Liver (tissue), 9 donors: ENCODE measurements around the gene HBD. TPM values are rescaled to one million over a fixed set of nuclear protein-coding genes. Genes with fewer than 3 reads are reported as not detected.

Source experiments
- DNase-seq: peaks from one replicate; pipeline ENCODE4 v3.0.0-alpha.2; 2017; ENCODE audit warnings: low spot score
- H3K27ac ChIP-seq, 2 donors: one replicate each; pipeline ENCODE4 v1.7.0; 2013; ENCODE audit warnings: inconsistent platforms in 2 of 2, low read length in 2 of 2, control low read depth in 1 of 2, low read depth in 1 of 2, mild to moderate bottlenecking in 1 of 2
- H3K27me3 ChIP-seq, 4 donors: one replicate each; pipeline versions ENCODE4 v1.6.1 to v1.7.0; 2013; ENCODE audit warnings: low read length in 3 of 4, inconsistent platforms in 1 of 4, mild to moderate bottlenecking in 1 of 4, moderate library complexity in 1 of 4; ENCODE audit not compliant: control insufficient read depth in 4 of 4, insufficient read depth in 4 of 4
- H3K36me3 ChIP-seq, 4 donors: one replicate each; pipeline versions ENCODE4 v1.6.1 to v1.7.0; 2013; ENCODE audit warnings: low read length in 3 of 4, mild to moderate bottlenecking in 3 of 4, low read depth in 1 of 4, moderate library complexity in 1 of 4; ENCODE audit not compliant: control insufficient read depth in 4 of 4, insufficient read depth in 3 of 4
- H3K4me1 ChIP-seq, 4 donors: one replicate each; pipeline versions ENCODE4 v1.6.1 to v1.7.0; 2013; ENCODE audit warnings: low read length in 3 of 4, mild to moderate bottlenecking in 3 of 4, moderate library complexity in 1 of 4; ENCODE audit not compliant: control insufficient read depth in 4 of 4, insufficient read depth in 4 of 4
- H3K4me3 ChIP-seq, 3 donors: one replicate each; pipeline versions ENCODE4 v1.6.1 to v1.7.0; 2013; ENCODE audit warnings: low read length in 3 of 3, control low read depth in 1 of 3, low read depth in 1 of 3, mild to moderate bottlenecking in 1 of 3
- H3K9ac ChIP-seq, 2 donors: one replicate each; pipeline ENCODE4 v1.7.0; 2013; ENCODE audit warnings: low read length in 2 of 2, mild to moderate bottlenecking in 2 of 2, moderate library complexity in 2 of 2, control low read depth in 1 of 2, low read depth in 1 of 2
- H3K9me3 ChIP-seq, 4 donors: one replicate each; pipeline versions ENCODE4 v1.6.1 to v1.7.0; 2013; ENCODE audit warnings: low read length in 3 of 4; ENCODE audit not compliant: control insufficient read depth in 4 of 4
- ATF3 ChIP-seq: IDR thresholded peaks from 2 replicates; pipeline ENCODE4 v1.6.1; 2016; ENCODE audit warnings: antibody characterized with exemption
- EGR1 ChIP-seq, 2 donors: IDR thresholded peaks; 2 replicates each; pipeline ENCODE4 v1.6.1; 2016 to 2018; ENCODE audit warnings: antibody characterized with exemption in 2 of 2, low read depth in 2 of 2
- FOXA1 ChIP-seq: IDR thresholded peaks from 2 replicates; pipeline ENCODE4 v1.6.1; 2016; ENCODE audit warnings: antibody characterized with exemption
- GABPA ChIP-seq, 2 donors: IDR thresholded peaks in 1 of 2; conservative IDR thresholded peaks in 1 of 2; 2 replicates each; pipeline ENCODE4 v1.6.1; 2016; ENCODE audit warnings: antibody characterized with exemption in 2 of 2, mild to moderate bottlenecking in 1 of 2, moderate library complexity in 1 of 2
- HNF4A ChIP-seq, 2 donors: conservative IDR thresholded peaks; 2 replicates each; pipeline ENCODE4 v1.6.1; 2016; ENCODE audit warnings: antibody characterized with exemption in 2 of 2, mild to moderate bottlenecking in 2 of 2
- HNF4G ChIP-seq: IDR thresholded peaks from 2 replicates; pipeline ENCODE4 v1.6.1; 2016; ENCODE audit warnings: antibody characterized with exemption
- MAX ChIP-seq: IDR thresholded peaks from 2 replicates; pipeline ENCODE4 v1.6.1; 2016; ENCODE audit warnings: antibody characterized with exemption
- NR2F2 ChIP-seq: IDR thresholded peaks from 2 replicates; pipeline ENCODE4 v1.6.1; 2016; ENCODE audit warnings: antibody characterized with exemption
- RAD21 ChIP-seq, 2 donors: IDR thresholded peaks; 2 replicates each; pipeline ENCODE4 v1.6.1; 2016; ENCODE audit warnings: antibody characterized with exemption in 2 of 2, mild to moderate bottlenecking in 2 of 2
- RXRA ChIP-seq, 2 donors: IDR thresholded peaks; 2 replicates each; pipeline ENCODE4 v1.6.1; 2017 to 2018; ENCODE audit warnings: antibody characterized with exemption in 2 of 2, mild to moderate bottlenecking in 1 of 2
- ZBTB33 ChIP-seq: IDR thresholded peaks from 2 replicates; pipeline ENCODE4 v1.6.1; 2016; ENCODE audit warnings: antibody characterized with exemption
- WGBS: extraction: QIAGEN DNeasy Blood & Tissue Kit; methylation state at CpG from one replicate; pipeline ENCODE4 v1.1.7; 2013; 5-methylcytosine and 5-hydroxymethylcytosine counted together
- polyA plus RNA-seq, 2 donors: library from polyadenylated mRNA; stranded (reverse) in 1 of 2; unstranded in 1 of 2; fragments of 200-250 nt in 1 of 2; fragments of >200 nt in 1 of 2; fragmentation: Nextera tagmentation in 1 of 2; extraction: Ambion mirVana in 1 of 2; gene quantifications; one replicate each; pipeline versions ENCODE4 v1.2.1 to v1.2.3, GENCODE V29; 2013 to 2015
- total RNA-seq, 2 donors: library from RNA; depleted of rRNA; stranded (reverse); fragments of >200 nt; gene quantifications; one replicate each; pipeline ENCODE4 v1.2.3, GENCODE V29; 2014
- TF ChIP-seq, protein P1 (sequence below): IDR thresholded peaks from 2 replicates; pipeline ENCODE4 v1.6.1; 2016; ENCODE audit warnings: antibody characterized with exemption, mild to moderate bottlenecking
- donor health status: healthy.
- donor health status: healthy.
- donor health status: healthy.
- donor health status: healthy.
- donor health status: healthy.

HBD gene
- total and polyA plus RNA-seq, 4 donors: 0.72 to 6.0 TPM; not detected in 2

DNA sequence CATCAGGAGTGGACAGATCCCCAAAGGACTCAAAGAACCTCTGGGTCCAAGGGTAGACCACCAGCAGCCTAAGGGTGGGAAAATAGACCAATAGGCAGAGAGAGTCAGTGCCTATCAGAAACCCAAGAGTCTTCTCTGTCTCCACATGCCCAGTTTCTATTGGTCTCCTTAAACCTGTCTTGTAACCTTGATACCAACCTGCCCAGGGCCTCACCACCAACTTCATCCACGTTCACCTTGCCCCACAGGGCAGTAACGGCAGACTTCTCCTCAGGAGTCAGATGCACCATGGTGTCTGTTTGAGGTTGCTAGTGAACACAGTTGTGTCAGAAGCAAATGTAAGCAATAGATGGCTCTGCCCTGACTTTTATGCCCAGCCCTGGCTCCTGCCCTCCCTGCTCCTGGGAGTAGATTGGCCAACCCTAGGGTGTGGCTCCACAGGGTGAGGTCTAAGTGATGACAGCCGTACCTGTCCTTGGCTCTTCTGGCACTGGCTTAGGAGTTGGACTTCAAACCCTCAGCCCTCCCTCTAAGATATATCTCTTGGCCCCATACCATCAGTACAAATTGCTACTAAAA is 7.5 kb downstream of the HBD start, which contains the start of gene HBB (continued):
- TF ChIP-seq, protein P1, sequence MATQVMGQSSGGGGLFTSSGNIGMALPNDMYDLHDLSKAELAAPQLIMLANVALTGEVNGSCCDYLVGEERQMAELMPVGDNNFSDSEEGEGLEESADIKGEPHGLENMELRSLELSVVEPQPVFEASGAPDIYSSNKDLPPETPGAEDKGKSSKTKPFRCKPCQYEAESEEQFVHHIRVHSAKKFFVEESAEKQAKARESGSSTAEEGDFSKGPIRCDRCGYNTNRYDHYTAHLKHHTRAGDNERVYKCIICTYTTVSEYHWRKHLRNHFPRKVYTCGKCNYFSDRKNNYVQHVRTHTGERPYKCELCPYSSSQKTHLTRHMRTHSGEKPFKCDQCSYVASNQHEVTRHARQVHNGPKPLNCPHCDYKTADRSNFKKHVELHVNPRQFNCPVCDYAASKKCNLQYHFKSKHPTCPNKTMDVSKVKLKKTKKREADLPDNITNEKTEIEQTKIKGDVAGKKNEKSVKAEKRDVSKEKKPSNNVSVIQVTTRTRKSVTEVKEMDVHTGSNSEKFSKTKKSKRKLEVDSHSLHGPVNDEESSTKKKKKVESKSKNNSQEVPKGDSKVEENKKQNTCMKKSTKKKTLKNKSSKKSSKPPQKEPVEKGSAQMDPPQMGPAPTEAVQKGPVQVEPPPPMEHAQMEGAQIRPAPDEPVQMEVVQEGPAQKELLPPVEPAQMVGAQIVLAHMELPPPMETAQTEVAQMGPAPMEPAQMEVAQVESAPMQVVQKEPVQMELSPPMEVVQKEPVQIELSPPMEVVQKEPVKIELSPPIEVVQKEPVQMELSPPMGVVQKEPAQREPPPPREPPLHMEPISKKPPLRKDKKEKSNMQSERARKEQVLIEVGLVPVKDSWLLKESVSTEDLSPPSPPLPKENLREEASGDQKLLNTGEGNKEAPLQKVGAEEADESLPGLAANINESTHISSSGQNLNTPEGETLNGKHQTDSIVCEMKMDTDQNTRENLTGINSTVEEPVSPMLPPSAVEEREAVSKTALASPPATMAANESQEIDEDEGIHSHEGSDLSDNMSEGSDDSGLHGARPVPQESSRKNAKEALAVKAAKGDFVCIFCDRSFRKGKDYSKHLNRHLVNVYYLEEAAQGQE: no peak

GRCh38 chr11:5225480-5225871 is 8.8 kb downstream of the HBD start:
- no peak overlapping the region for H3K27ac ChIP-seq
- no peaks in the 10 kb centered on the region for H3K36me3 ChIP-seq
- H3K9me3 ChIP-seq: no peaks in the 10 kb centered on the region
- H3K27me3 ChIP-seq: no peaks in the 10 kb centered on the region
- H3K9ac ChIP-seq: no peak overlapping the region
- DNase-seq: peak; percentile 63
- H3K4me3 ChIP-seq: no peak overlapping the region
- H3K4me1 ChIP-seq: no peaks in the 10 kb centered on the region
- TF ChIP-seq MAX (no peak), ATF3 (no peak)
- 58% methylated on average over 2 of the region's 2 CpGs for WGBS

- H3K36me3 ChIP-seq: no peaks in the 10 kb centered on the region
- no peaks in the 10 kb centered on the region for H3K4me1 ChIP-seq
- WGBS: 71% methylated on average over 6 of the region's 6 CpGs
- H3K27me3 ChIP-seq: no peaks in the 10 kb centered on the region
- no peak overlapping the region for H3K4me3 ChIP-seq
- DNase-seq: no peak
- H3K27ac ChIP-seq: no peak overlapping the region
- no peaks in the 10 kb centered on the region for H3K9me3 ChIP-seq
- no peak for TF ChIP-seq RAD21 (IDR thresholded peaks at IDR 0.05)
- no peak for TF ChIP-seq RXRA (IDR thresholded peaks at IDR 0.05)
- no peak for TF ChIP-seq GABPA (IDR thresholded peaks at IDR 0.05 in 1 of 2, conservative IDR thresholded peaks at IDR 0.05 in 1 of 2)
- TF ChIP-seq HNF4A (conservative IDR thresholded peaks at IDR 0.05): no peak
- no peak for TF ChIP-seq FOXA1
- TF ChIP-seq ATF3: no peak
- no peak for TF ChIP-seq NR2F2
- TF ChIP-seq ZBTB33: no peak
- no peak for TF ChIP-seq HNF4G
- TF ChIP-seq EGR1 (IDR thresholded peaks at IDR 0.05; ENCODE audit: low read depth in 2 of 2): no peak
- H3K9ac ChIP-seq: no peak overlapping the region
These were observed 9.5 kb downstream of the HBD start for GRCh38 chr11:5224538-5225479.
